Fibroblast of lung (primary cell): ENCODE measurements around the gene ADAMTS14.

Source experiments
- EZH2 ChIP-seq: IDR thresholded peaks from 2 replicates; pipeline ENCODE4 v1.5.1; 2012; ENCODE audit warnings: low read length, control low read depth, mild to moderate bottlenecking; ENCODE audit errors: missing control alignments
- TF ChIP-seq, protein P1 (sequence below), 2 donors: IDR thresholded peaks in 1 of 2; conservative IDR thresholded peaks in 1 of 2; 1 replicate in 1 of 2; 2 replicates in 1 of 2; pipeline ENCODE4 v1.5.1; 2011 to 2012; ENCODE audit warnings: low read length in 2 of 2, control low read depth in 1 of 2, inconsistent platforms in 1 of 2, low read depth in 1 of 2, mild to moderate bottlenecking in 1 of 2

DNA sequence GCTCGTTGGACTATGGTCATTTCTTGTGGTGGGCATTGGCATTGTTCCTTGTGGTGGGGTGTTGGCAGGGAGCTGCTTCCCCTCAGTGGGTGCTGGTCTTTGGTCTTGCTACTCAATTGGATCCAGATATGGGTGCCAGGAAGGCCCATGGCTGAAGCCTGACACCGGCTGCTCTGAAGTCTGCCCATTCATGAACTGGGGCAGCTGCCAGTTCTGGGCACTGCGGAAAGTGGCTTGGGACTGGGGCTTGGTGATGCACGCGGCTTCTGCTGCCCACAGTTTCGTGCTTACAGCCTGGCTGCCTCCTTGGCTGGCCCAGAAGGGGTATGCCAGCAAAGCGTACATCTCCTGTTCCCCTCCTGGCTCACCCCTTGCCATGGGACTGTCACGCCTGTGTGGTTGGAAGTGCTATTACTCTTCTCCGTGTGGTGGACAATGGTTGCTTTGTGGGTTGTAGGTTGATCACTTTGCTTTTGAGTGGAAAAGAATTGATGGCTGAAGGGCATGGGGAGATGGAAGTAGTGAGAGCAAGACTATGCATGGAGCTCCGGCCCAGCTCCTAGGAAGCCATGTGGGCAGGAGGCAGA, 54.7 kb downstream of the ADAMTS14 start:
- TF ChIP-seq, protein P1, sequence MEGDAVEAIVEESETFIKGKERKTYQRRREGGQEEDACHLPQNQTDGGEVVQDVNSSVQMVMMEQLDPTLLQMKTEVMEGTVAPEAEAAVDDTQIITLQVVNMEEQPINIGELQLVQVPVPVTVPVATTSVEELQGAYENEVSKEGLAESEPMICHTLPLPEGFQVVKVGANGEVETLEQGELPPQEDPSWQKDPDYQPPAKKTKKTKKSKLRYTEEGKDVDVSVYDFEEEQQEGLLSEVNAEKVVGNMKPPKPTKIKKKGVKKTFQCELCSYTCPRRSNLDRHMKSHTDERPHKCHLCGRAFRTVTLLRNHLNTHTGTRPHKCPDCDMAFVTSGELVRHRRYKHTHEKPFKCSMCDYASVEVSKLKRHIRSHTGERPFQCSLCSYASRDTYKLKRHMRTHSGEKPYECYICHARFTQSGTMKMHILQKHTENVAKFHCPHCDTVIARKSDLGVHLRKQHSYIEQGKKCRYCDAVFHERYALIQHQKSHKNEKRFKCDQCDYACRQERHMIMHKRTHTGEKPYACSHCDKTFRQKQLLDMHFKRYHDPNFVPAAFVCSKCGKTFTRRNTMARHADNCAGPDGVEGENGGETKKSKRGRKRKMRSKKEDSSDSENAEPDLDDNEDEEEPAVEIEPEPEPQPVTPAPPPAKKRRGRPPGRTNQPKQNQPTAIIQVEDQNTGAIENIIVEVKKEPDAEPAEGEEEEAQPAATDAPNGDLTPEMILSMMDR (conservative IDR thresholded peaks at IDR 0.05 in 1 of 2, IDR thresholded peaks at IDR 0.05 in 1 of 2; ENCODE audit: low read depth in 1 of 2, low read length in 2 of 2): no peak
- TF ChIP-seq EZH2: no peak
